Liver (tissue), 9 donors: ENCODE results near the gene COLEC11. TPM values are rescaled to one million over a fixed set of nuclear protein-coding genes. Genes with fewer than 3 reads are reported as not detected.

ENCODE experiments used
- DNase-seq: peaks from one replicate; pipeline ENCODE4 v3.0.0-alpha.2; 2017; ENCODE audit warnings: low spot score
- H3K27ac ChIP-seq, 2 donors: one replicate each; pipeline ENCODE4 v1.7.0; 2013; ENCODE audit warnings: inconsistent platforms in 2 of 2, low read length in 2 of 2, control low read depth in 1 of 2, low read depth in 1 of 2, mild to moderate bottlenecking in 1 of 2
- H3K27me3 ChIP-seq, 4 donors: one replicate each; pipeline versions ENCODE4 v1.6.1 to v1.7.0; 2013; ENCODE audit warnings: low read length in 3 of 4, inconsistent platforms in 1 of 4, mild to moderate bottlenecking in 1 of 4, moderate library complexity in 1 of 4; ENCODE audit not compliant: control insufficient read depth in 4 of 4, insufficient read depth in 4 of 4
- H3K36me3 ChIP-seq, 4 donors: one replicate each; pipeline versions ENCODE4 v1.6.1 to v1.7.0; 2013; ENCODE audit warnings: low read length in 3 of 4, mild to moderate bottlenecking in 3 of 4, low read depth in 1 of 4, moderate library complexity in 1 of 4; ENCODE audit not compliant: control insufficient read depth in 4 of 4, insufficient read depth in 3 of 4
- H3K4me1 ChIP-seq, 4 donors: one replicate each; pipeline versions ENCODE4 v1.6.1 to v1.7.0; 2013; ENCODE audit warnings: low read length in 3 of 4, mild to moderate bottlenecking in 3 of 4, moderate library complexity in 1 of 4; ENCODE audit not compliant: control insufficient read depth in 4 of 4, insufficient read depth in 4 of 4
- H3K4me3 ChIP-seq, 3 donors: one replicate each; pipeline versions ENCODE4 v1.6.1 to v1.7.0; 2013; ENCODE audit warnings: low read length in 3 of 3, control low read depth in 1 of 3, low read depth in 1 of 3, mild to moderate bottlenecking in 1 of 3
- H3K9ac ChIP-seq, 2 donors: one replicate each; pipeline ENCODE4 v1.7.0; 2013; ENCODE audit warnings: low read length in 2 of 2, mild to moderate bottlenecking in 2 of 2, moderate library complexity in 2 of 2, control low read depth in 1 of 2, low read depth in 1 of 2
- H3K9me3 ChIP-seq, 4 donors: one replicate each; pipeline versions ENCODE4 v1.6.1 to v1.7.0; 2013; ENCODE audit warnings: low read length in 3 of 4; ENCODE audit not compliant: control insufficient read depth in 4 of 4
- ATF3 ChIP-seq: IDR thresholded peaks from 2 replicates; pipeline ENCODE4 v1.6.1; 2016; ENCODE audit warnings: antibody characterized with exemption
- CTCF ChIP-seq: fragments of 150-350 bp; IDR thresholded peaks from 2 replicates; pipeline ENCODE4 v1.5.1; 2017; ENCODE audit warnings: improper control_type of control experiment, low read depth, low read length; ENCODE audit not compliant: missing input control
- EGR1 ChIP-seq, 2 donors: IDR thresholded peaks; 2 replicates each; pipeline ENCODE4 v1.6.1; 2016 to 2018; ENCODE audit warnings: antibody characterized with exemption in 2 of 2, low read depth in 2 of 2
- FOXA1 ChIP-seq: IDR thresholded peaks from 2 replicates; pipeline ENCODE4 v1.6.1; 2016; ENCODE audit warnings: antibody characterized with exemption
- FOXA2 ChIP-seq: IDR thresholded peaks from 2 replicates; pipeline ENCODE4 v1.6.1; 2016; ENCODE audit warnings: antibody characterized with exemption
- GABPA ChIP-seq, 2 donors: IDR thresholded peaks in 1 of 2; conservative IDR thresholded peaks in 1 of 2; 2 replicates each; pipeline ENCODE4 v1.6.1; 2016; ENCODE audit warnings: antibody characterized with exemption in 2 of 2, mild to moderate bottlenecking in 1 of 2, moderate library complexity in 1 of 2
- HNF4A ChIP-seq, 2 donors: conservative IDR thresholded peaks; 2 replicates each; pipeline ENCODE4 v1.6.1; 2016; ENCODE audit warnings: antibody characterized with exemption in 2 of 2, mild to moderate bottlenecking in 2 of 2
- HNF4G ChIP-seq: IDR thresholded peaks from 2 replicates; pipeline ENCODE4 v1.6.1; 2016; ENCODE audit warnings: antibody characterized with exemption
- JUND ChIP-seq, 2 donors: IDR thresholded peaks; 2 replicates each; pipeline ENCODE4 v1.6.1; 2016; ENCODE audit warnings: antibody characterized with exemption in 2 of 2
- MAX ChIP-seq: IDR thresholded peaks from 2 replicates; pipeline ENCODE4 v1.6.1; 2016; ENCODE audit warnings: antibody characterized with exemption
- NR2F2 ChIP-seq: IDR thresholded peaks from 2 replicates; pipeline ENCODE4 v1.6.1; 2016; ENCODE audit warnings: antibody characterized with exemption
- RAD21 ChIP-seq, 2 donors: IDR thresholded peaks; 2 replicates each; pipeline ENCODE4 v1.6.1; 2016; ENCODE audit warnings: antibody characterized with exemption in 2 of 2, mild to moderate bottlenecking in 2 of 2
- REST ChIP-seq: IDR thresholded peaks from 2 replicates; pipeline ENCODE4 v1.6.1; 2016; ENCODE audit warnings: antibody characterized with exemption, mild to moderate bottlenecking
- RXRA ChIP-seq, 2 donors: IDR thresholded peaks; 2 replicates each; pipeline ENCODE4 v1.6.1; 2017 to 2018; ENCODE audit warnings: antibody characterized with exemption in 2 of 2, mild to moderate bottlenecking in 1 of 2
- SP1 ChIP-seq: IDR thresholded peaks from 2 replicates; pipeline ENCODE4 v1.6.1; 2018; ENCODE audit warnings: antibody characterized with exemption, mild to moderate bottlenecking
- TAF1 ChIP-seq: conservative IDR thresholded peaks from 2 replicates; pipeline ENCODE4 v1.6.1; 2016; ENCODE audit warnings: antibody characterized with exemption, mild to moderate bottlenecking
- YY1 ChIP-seq: IDR thresholded peaks from 2 replicates; pipeline ENCODE4 v1.6.1; 2016; ENCODE audit warnings: antibody characterized with exemption, mild to moderate bottlenecking
- ZBTB33 ChIP-seq: IDR thresholded peaks from 2 replicates; pipeline ENCODE4 v1.6.1; 2016; ENCODE audit warnings: antibody characterized with exemption
- WGBS: extraction: QIAGEN DNeasy Blood & Tissue Kit; methylation state at CpG from one replicate; pipeline ENCODE4 v1.1.7; 2013; 5-methylcytosine and 5-hydroxymethylcytosine counted together
- polyA plus RNA-seq, 2 donors: library from polyadenylated mRNA; stranded (reverse) in 1 of 2; unstranded in 1 of 2; fragments of 200-250 nt in 1 of 2; fragments of >200 nt in 1 of 2; fragmentation: Nextera tagmentation in 1 of 2; extraction: Ambion mirVana in 1 of 2; gene quantifications; one replicate each; pipeline versions ENCODE4 v1.2.1 to v1.2.3, GENCODE V29; 2013 to 2015
- total RNA-seq, 2 donors: library from RNA; depleted of rRNA; stranded (reverse); fragments of >200 nt; gene quantifications; one replicate each; pipeline ENCODE4 v1.2.3, GENCODE V29; 2014
- donor health status: healthy.
- donor health status: healthy.
- donor health status: healthy.
- donor health status: healthy.
- donor health status: healthy.

Gene COLEC11
- total and polyA plus RNA-seq, 4 donors: 31.0 to 100 (median 70.9) TPM

GRCh38 chr2:3681625-3682024, 86.7 kb downstream of the COLEC11 start:
- no peaks in the 10 kb centered on the region for H3K36me3 ChIP-seq
- H3K27me3 ChIP-seq: no peaks in the 10 kb centered on the region
- no peaks in the 10 kb centered on the region for H3K4me1 ChIP-seq
- no peak overlapping the region for H3K4me3 ChIP-seq
- no peaks in the 10 kb centered on the region for H3K9me3 ChIP-seq
- no peak overlapping the region for H3K27ac ChIP-seq
- TF ChIP-seq JUND (IDR thresholded peaks at IDR 0.05): no peak
- no peak for TF ChIP-seq REST
- TF ChIP-seq ATF3: no peak
- no peak for TF ChIP-seq MAX
- no peak for DNase-seq
- 83% methylated on average over 5 of the region's 5 CpGs for WGBS
- no peak overlapping the region for H3K9ac ChIP-seq

- no peaks in the 10 kb centered on the region for H3K27me3 ChIP-seq
- no peak overlapping the region for H3K4me3 ChIP-seq
- H3K4me1 ChIP-seq: no peaks in the 10 kb centered on the region
- no peak overlapping the region for H3K9ac ChIP-seq
- H3K9me3 ChIP-seq: no peaks in the 10 kb centered on the region
- TF ChIP-seq JUND (IDR thresholded peaks at IDR 0.05) (no peak), YY1 (no peak), RXRA (IDR thresholded peaks at IDR 0.05) (no peak), EGR1 (IDR thresholded peaks at IDR 0.05; ENCODE audit: low read depth in 2 of 2) (no peak), NR2F2 (no peak), MAX (no peak), ATF3 (no peak), CTCF (no peak), GABPA (IDR thresholded peaks at IDR 0.05 in 1 of 2, conservative IDR thresholded peaks at IDR 0.05 in 1 of 2) (no peak), HNF4A (conservative IDR thresholded peaks at IDR 0.05) (no peak), FOXA1 (no peak), RAD21 (IDR thresholded peaks at IDR 0.05) (no peak), HNF4G (no peak), ZBTB33 (no peak), FOXA2 (no peak), SP1 (no peak), REST (no peak), TAF1 (no peak)
- WGBS: 80% methylated on average over 6 of the region's 6 CpGs
- H3K27ac ChIP-seq: no peak overlapping the region
- H3K36me3 ChIP-seq: no peaks in the 10 kb centered on the region
- DNase-seq: no peak
Measured at GRCh38 chr2:3682811-3683210, 87.9 kb downstream of the COLEC11 start.
